ENCODE data around the gene LRP6. TPM values are rescaled to one million over a fixed set of nuclear protein-coding genes. Genes with fewer than 3 reads are reported as not detected.

LRP6 gene
- total and polyA plus RNA-seq, 5 experiments from 2014 or later, result 1.4 to 7.8 (median 2.2) TPM

GRCh38 chr12:12209043-12209442 is 57.8 kb downstream of the LRP6 start:
- Mint-ChIP-seq H3K36me3 (peaks cover 0 to 8% (median 6%) of the 10 kb centered on the region in 3 donors), H3K4me3 (no peak overlapping the region), H3K9me3 (no peaks in the 10 kb centered on the region), H3K27me3 (peaks cover 0 to 3% (median 0%) of the 10 kb centered on the region in 5 donors), H3K27ac (no peak overlapping the region), H3K4me1 (peaks cover 12 to 23% (median 18%) of the 10 kb centered on the region in 4 donors)
- POLR2A ChIA-PET, result no interaction called here
- DNase-seq (no peak), ATAC-seq (no peak)

DNA sequence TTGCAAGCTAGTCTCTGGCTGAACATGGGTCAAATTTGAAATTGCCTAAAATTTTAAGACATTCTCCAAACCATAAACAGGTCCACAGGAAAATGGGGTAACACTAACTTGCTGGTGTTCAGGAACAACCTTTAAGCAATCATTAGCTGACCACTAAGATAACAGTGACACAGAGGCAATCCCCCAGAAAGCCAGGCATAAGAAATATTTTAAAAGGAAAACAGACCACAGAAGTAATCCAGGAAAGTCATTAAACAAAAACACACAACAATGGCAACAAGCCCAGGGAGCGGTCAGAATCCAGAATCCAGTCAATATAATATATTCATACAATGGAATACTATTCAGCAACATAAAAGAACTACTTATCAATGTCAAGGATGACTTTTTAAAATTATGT is 59.1 kb downstream of the LRP6 start:
- DNase-seq, result no peak
- no peak overlapping the region for H3K4me3 Mint-ChIP-seq
- ATAC-seq, result no peak
- H3K27me3 Mint-ChIP-seq, result peaks cover 0 to 7% (median 0%) of the 10 kb centered on the region in 5 donors
- no peak overlapping the region for H3K27ac Mint-ChIP-seq
- POLR2A ChIA-PET, result no interaction called here
- peaks cover 12 to 23% (median 17%) of the 10 kb centered on the region in 4 donors for H3K4me1 Mint-ChIP-seq
- H3K9me3 Mint-ChIP-seq, result no peaks in the 10 kb centered on the region
- peaks cover 2 to 16% (median 14%) of the 10 kb centered on the region in 3 donors for H3K36me3 Mint-ChIP-seq

- peaks cover 12 to 18% (median 17%) of the 10 kb centered on the region in 4 donors for H3K4me1 Mint-ChIP-seq
- H3K9me3 Mint-ChIP-seq, result no peaks in the 10 kb centered on the region
- no peak overlapping the region for H3K4me3 Mint-ChIP-seq
- POLR2A ChIA-PET, result no interaction called here
- ATAC-seq (no peak), DNase-seq (no peak)
- H3K27ac Mint-ChIP-seq, result no peak overlapping the region
- H3K36me3 Mint-ChIP-seq, result peaks cover 4 to 24% (median 22%) of the 10 kb centered on the region in 3 donors
- H3K27me3 Mint-ChIP-seq, result peaks cover 0 to 7% (median 0%) of the 10 kb centered on the region in 5 donors
These were observed 60.0 kb downstream of the LRP6 start for GRCh38 chr12:12206776-12207388.

GRCh38 chr12:12202747-12203146 is 64.1 kb downstream of the LRP6 start:
- Mint-ChIP-seq H3K27ac (no peak overlapping the region), H3K4me3 (no peak overlapping the region), H3K36me3 (peaks cover 27 to 48% (median 46%) of the 10 kb centered on the region in 3 donors), H3K4me1 (peaks cover 0 to 3% (median 0%) of the 10 kb centered on the region in 4 donors), H3K27me3 (peaks cover 0 to 19% (median 0%) of the 10 kb centered on the region in 5 donors), H3K9me3 (peaks cover 0 to 19% (median 6%) of the 10 kb centered on the region in 9 donors)
- POLR2A ChIA-PET, result no interaction called here
- ATAC-seq, result no peak
- no peak for DNase-seq

DNA sequence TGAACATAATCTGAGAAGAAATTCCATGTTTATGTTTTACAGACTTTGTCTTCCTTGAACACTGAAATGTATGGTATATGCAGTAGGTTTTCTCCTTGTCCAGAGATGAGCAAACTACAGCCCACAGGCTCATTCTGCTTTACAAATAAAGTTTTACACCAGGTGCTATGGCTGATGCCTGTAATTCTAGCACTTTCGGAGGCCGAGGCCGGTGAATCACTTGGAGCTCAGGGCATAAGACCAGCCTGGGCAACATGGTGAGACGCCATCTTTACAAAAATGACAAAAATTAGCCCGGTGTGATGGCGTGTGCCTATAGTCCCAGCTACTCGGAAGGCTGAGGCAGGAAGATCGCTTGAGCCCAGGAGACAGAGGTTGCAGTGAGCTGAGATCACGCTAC is 64.7 kb downstream of the LRP6 start:
- no peak overlapping the region for H3K4me3 Mint-ChIP-seq
- H3K36me3 Mint-ChIP-seq, result peaks cover 29 to 53% (median 46%) of the 10 kb centered on the region in 3 donors
- ATAC-seq, result no peak
- H3K4me1 Mint-ChIP-seq, result peaks cover 0 to 3% (median 0%) of the 10 kb centered on the region in 4 donors
- H3K9me3 Mint-ChIP-seq, result peaks cover 4 to 22% (median 6%) of the 10 kb centered on the region in 9 donors
- POLR2A ChIA-PET, result no interaction called here
- H3K27me3 Mint-ChIP-seq, result peaks cover 0 to 19% (median 0%) of the 10 kb centered on the region in 5 donors
- H3K27ac Mint-ChIP-seq, result no peak overlapping the region
- DNase-seq, result no peak

- Mint-ChIP-seq H3K9me3 (peaks cover 5 to 29% (median 12%) of the 10 kb centered on the region in 9 donors), H3K4me1 (peaks cover 0 to 3% (median 0%) of the 10 kb centered on the region in 4 donors), H3K4me3 (no peak overlapping the region), H3K27ac (no peak overlapping the region), H3K36me3 (peaks cover 37 to 61% (median 54%) of the 10 kb centered on the region in 3 donors), H3K27me3 (peaks cover 0 to 25% (median 0%) of the 10 kb centered on the region in 5 donors)
- POLR2A ChIA-PET, result no interaction called here
- no peak for ATAC-seq
- no peak for DNase-seq
These were observed 65.5 kb downstream of the LRP6 start for GRCh38 chr12:12201274-12201758.

GRCh38 chr12:12200363-12200762 is 66.5 kb downstream of the LRP6 start:
- H3K27me3 Mint-ChIP-seq, result peaks cover 0 to 25% (median 0%) of the 10 kb centered on the region in 5 donors
- no peak overlapping the region for H3K27ac Mint-ChIP-seq
- no peak for ATAC-seq
- no peak for DNase-seq
- H3K9me3 Mint-ChIP-seq, result peaks cover 5 to 29% (median 16%) of the 10 kb centered on the region in 9 donors
- peaks cover 0 to 3% (median 0%) of the 10 kb centered on the region in 4 donors for H3K4me1 Mint-ChIP-seq
- peaks cover 38 to 64% (median 54%) of the 10 kb centered on the region in 3 donors for H3K36me3 Mint-ChIP-seq
- H3K4me3 Mint-ChIP-seq, result no peak overlapping the region
- POLR2A ChIA-PET, result no interaction called here

DNA sequence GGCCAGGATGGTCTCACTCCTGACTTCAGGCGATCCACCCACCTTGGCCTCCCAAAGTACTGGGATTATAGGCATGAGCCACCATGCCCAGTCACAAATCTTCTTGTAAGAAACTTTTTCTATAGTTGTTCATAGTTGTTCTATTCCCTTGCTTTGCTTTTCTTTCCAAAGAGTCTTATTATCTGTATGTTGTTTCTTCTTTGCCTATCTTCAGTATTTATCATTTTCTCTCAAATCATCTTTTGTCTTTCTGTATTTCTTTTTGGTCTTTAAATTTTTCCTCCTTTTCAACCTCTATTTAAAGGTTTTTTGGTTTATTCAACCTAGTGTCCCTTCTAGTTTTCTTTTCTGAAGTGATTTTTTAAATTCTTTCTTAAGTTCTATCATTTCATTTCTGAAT is 68.7 kb downstream of the LRP6 start:
- no peak for ATAC-seq
- POLR2A ChIA-PET, result no interaction called here
- peaks cover 0 to 23% (median 0%) of the 10 kb centered on the region in 5 donors for H3K27me3 Mint-ChIP-seq
- no peak for DNase-seq
- H3K4me3 Mint-ChIP-seq, result no peak overlapping the region
- H3K4me1 Mint-ChIP-seq, result peaks cover 0 to 5% (median 2%) of the 10 kb centered on the region in 4 donors
- peak overlapping the region in 1 of 10 donors; percentile 36 for H3K27ac Mint-ChIP-seq
- H3K9me3 Mint-ChIP-seq, result peaks cover 5 to 29% (median 16%) of the 10 kb centered on the region in 9 donors
- peaks cover 38 to 61% (median 50%) of the 10 kb centered on the region in 3 donors for H3K36me3 Mint-ChIP-seq

DNA sequence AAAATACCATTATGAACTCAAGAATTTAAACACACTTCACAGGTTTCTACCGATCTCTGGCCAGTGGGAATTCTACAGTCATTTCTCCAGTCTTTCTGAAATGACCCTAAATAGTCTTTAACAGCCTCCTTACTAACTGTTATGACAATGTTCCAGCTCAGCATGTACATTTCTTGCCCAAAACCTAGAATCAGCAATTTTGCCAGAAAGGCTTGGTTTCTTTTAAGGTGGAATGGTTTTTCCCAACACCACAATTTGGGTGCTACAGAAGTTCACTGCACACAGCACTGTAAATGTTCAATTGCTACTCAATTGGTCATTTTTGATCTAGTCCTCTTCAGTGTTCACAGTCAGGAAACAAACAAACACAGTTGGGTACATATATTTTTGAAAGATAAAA is 69.7 kb downstream of the LRP6 start:
- H3K36me3 Mint-ChIP-seq, result peaks cover 33 to 51% (median 40%) of the 10 kb centered on the region in 3 donors
- no peak overlapping the region for H3K27ac Mint-ChIP-seq
- DNase-seq (no peak), ATAC-seq (no peak)
- POLR2A ChIA-PET, result no interaction called here
- peaks cover 0 to 23% (median 0%) of the 10 kb centered on the region in 5 donors for H3K27me3 Mint-ChIP-seq
- peaks cover 0 to 5% (median 2%) of the 10 kb centered on the region in 4 donors for H3K4me1 Mint-ChIP-seq
- H3K4me3 Mint-ChIP-seq, result no peak overlapping the region
- peaks cover 5 to 29% (median 16%) of the 10 kb centered on the region in 9 donors for H3K9me3 Mint-ChIP-seq

GRCh38 chr12:12195516-12195915 is 71.3 kb downstream of the LRP6 start:
- Mint-ChIP-seq H3K4me1 (peaks cover 0 to 8% (median 3%) of the 10 kb centered on the region in 4 donors), H3K27ac (no peak overlapping the region), H3K36me3 (peaks cover 24 to 37% (median 31%) of the 10 kb centered on the region in 3 donors), H3K4me3 (no peak overlapping the region), H3K9me3 (peaks cover 5 to 29% (median 16%) of the 10 kb centered on the region in 9 donors), H3K27me3 (peaks cover 0 to 16% (median 0%) of the 10 kb centered on the region in 5 donors)
- ATAC-seq (no peak), DNase-seq (no peak)
- POLR2A ChIA-PET, result no interaction called here

DNA sequence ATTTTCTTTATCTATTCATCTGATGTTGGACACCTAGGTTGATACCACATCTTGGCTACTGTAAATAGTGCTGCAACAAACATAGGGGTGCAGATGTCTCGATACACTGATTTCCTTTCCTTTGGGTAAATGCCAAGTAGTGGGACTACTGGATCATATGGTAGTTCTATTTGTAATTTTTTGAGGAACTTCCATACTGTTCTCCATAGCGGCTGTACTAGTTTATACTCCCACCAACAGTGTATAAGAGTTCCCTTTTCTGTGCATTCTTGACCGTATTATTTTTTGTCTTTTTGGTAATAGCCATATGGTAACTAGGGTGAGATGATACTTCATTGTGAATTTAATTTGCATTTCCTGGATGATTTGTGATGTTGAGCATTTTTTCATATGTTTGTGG is 71.8 kb downstream of the LRP6 start:
- POLR2A ChIA-PET, result no interaction called here
- Mint-ChIP-seq H3K27me3 (peaks cover 0 to 16% (median 0%) of the 10 kb centered on the region in 5 donors), H3K9me3 (peaks cover 5 to 26% (median 15%) of the 10 kb centered on the region in 9 donors), H3K4me3 (no peak overlapping the region), H3K36me3 (peaks cover 20 to 32% (median 27%) of the 10 kb centered on the region in 3 donors), H3K4me1 (peaks cover 0 to 8% (median 3%) of the 10 kb centered on the region in 4 donors), H3K27ac (no peak overlapping the region)
- no peak for ATAC-seq
- no peak for DNase-seq

GRCh38 chr12:12194206-12194605 is 72.6 kb downstream of the LRP6 start:
- Mint-ChIP-seq H3K4me3 (no peak overlapping the region), H3K27me3 (peaks cover 0 to 18% (median 0%) of the 10 kb centered on the region in 5 donors), H3K36me3 (peaks cover 16 to 28% (median 23%) of the 10 kb centered on the region in 3 donors), H3K27ac (no peak overlapping the region), H3K4me1 (peaks cover 0 to 8% (median 3%) of the 10 kb centered on the region in 4 donors), H3K9me3 (peaks cover 5 to 24% (median 14%) of the 10 kb centered on the region in 9 donors)
- ATAC-seq, result no peak
- POLR2A ChIA-PET, result no interaction called here
- DNase-seq, result no peak

DNA sequence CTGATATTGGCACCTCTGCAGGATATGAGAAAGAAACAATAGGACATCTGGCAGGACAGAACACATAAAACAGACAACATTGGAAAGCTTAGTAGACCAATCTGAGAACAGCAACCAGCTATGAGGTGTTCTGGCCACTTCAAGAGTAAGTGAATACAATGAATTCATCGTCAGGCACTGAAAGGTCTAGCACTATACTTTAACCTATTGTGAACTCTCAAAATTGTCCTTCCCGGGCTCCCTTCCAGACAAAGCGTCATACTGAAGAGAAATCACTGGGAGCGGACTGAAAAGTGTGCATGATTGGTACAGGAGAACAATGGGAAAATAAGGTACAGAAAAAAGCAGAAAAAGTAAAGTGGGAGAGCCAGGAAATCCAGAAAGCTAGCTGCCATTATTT is 75.8 kb downstream of the LRP6 start:
- DNase-seq (no peak), ATAC-seq (no peak)
- POLR2A ChIA-PET, result no interaction called here
- Mint-ChIP-seq H3K36me3 (peaks cover 0 to 22% (median 13%) of the 10 kb centered on the region in 3 donors), H3K27ac (no peak overlapping the region), H3K4me1 (peaks cover 0 to 12% (median 3%) of the 10 kb centered on the region in 4 donors), H3K4me3 (no peak overlapping the region), H3K27me3 (peaks cover 0 to 15% (median 0%) of the 10 kb centered on the region in 5 donors), H3K9me3 (peaks cover 0 to 4% (median 0%) of the 10 kb centered on the region in 9 donors)

Measured in naive thymus-derived CD8-positive, alpha-beta T cell (primary cell).